Left ventricle myocardium inferior (tissue), 1 donor: Measurements from ENCODE around the gene HIBADH. TPM values are rescaled to one million over a fixed set of nuclear protein-coding genes. Genes with fewer than 3 reads are reported as not detected.

Experiments
- DNase-seq: peaks from one replicate; pipeline ENCODE4 v3.0.0-alpha.2; 2020
- H3K27ac ChIP-seq: fragments of 200-600 bp; replicated peaks from 2 replicates; pipeline ENCODE4 v1.8.0; 2021
- H3K27me3 ChIP-seq: fragments of 200-600 bp; 2 replicates; pipeline ENCODE4 v1.8.0; 2021; ENCODE audit warnings: low read depth
- H3K36me3 ChIP-seq: fragments of 200-600 bp; 2 replicates; pipeline ENCODE4 v1.8.0; 2021
- H3K4me1 ChIP-seq: fragments of 200-600 bp; 2 replicates; pipeline ENCODE4 v1.8.0; 2021
- H3K4me3 ChIP-seq: fragments of 200-600 bp; 2 replicates; pipeline ENCODE4 v1.8.0; 2021; ENCODE audit warnings: mild to moderate bottlenecking, moderate library complexity
- H3K9me3 ChIP-seq: fragments of 200-600 bp; replicated peaks from 2 replicates; pipeline ENCODE4 v1.8.0; 2021
- CTCF ChIP-seq: fragments of 200-600 bp; IDR thresholded peaks from 2 replicates; pipeline ENCODE4 v1.8.0; 2021; ENCODE audit warnings: antibody characterized with exemption, mild to moderate bottlenecking, borderline replicate concordance
- intact Hi-C: fragments of 100-400 bp; cut with micrococcal nuclease; formaldehyde crosslinking; loops from one replicate; pipeline ENCODE4 v1.11.0; 2022
- total RNA-seq: library from RNA; stranded (reverse); fragmentation: NEBNext Ultra II Directional; extraction: Animal tissue kit (Norgen Biotek cat#: 25700); gene quantifications from one replicate; pipeline ENCODE4 v1.2.1, GENCODE V29; 2021
- donor health status: DM: no; HTN: yes; CAD: no; lungs with severe emphysema.

Gene HIBADH
- total RNA-seq, 1 donor from 2014 or later: 90.8 TPM

- Histone ChIP-seq H3K27me3 (no peaks in the 10 kb centered on the region), H3K36me3 (peaks cover 26% of the 10 kb centered on the region), H3K27ac (no peak overlapping the region), H3K4me1 (no peaks in the 10 kb centered on the region), H3K9me3 (peaks cover 17% of the 10 kb centered on the region), H3K4me3 (no peak overlapping the region)
- no peak for TF ChIP-seq CTCF
- no peak for DNase-seq
- intact Hi-C loops: no loop called here
Measured at GRCh38 chr7:27627146-27627545, 35.5 kb downstream of the HIBADH start.

- Histone ChIP-seq H3K36me3 (peaks cover 46% of the 10 kb centered on the region), H3K27ac (no peak overlapping the region), H3K4me1 (no peaks in the 10 kb centered on the region), H3K4me3 (no peak overlapping the region), H3K27me3 (no peaks in the 10 kb centered on the region), H3K9me3 (peaks cover 53% of the 10 kb centered on the region)
- no peak for DNase-seq
- no peak for TF ChIP-seq CTCF
- intact Hi-C loops: no loop called here
Measured at GRCh38 chr7:27619492-27619891, 43.2 kb downstream of the HIBADH start.

GRCh38 chr7:27617651-27618381, 44.9 kb downstream of the HIBADH start:
- Histone ChIP-seq H3K36me3 (peaks cover 46% of the 10 kb centered on the region), H3K4me3 (no peak overlapping the region), H3K27ac (no peak overlapping the region), H3K4me1 (no peaks in the 10 kb centered on the region), H3K9me3 (peaks cover 43% of the 10 kb centered on the region), H3K27me3 (no peaks in the 10 kb centered on the region)
- no peak for TF ChIP-seq CTCF
- no peak for DNase-seq
- intact Hi-C loops: no loop called here

DNA sequence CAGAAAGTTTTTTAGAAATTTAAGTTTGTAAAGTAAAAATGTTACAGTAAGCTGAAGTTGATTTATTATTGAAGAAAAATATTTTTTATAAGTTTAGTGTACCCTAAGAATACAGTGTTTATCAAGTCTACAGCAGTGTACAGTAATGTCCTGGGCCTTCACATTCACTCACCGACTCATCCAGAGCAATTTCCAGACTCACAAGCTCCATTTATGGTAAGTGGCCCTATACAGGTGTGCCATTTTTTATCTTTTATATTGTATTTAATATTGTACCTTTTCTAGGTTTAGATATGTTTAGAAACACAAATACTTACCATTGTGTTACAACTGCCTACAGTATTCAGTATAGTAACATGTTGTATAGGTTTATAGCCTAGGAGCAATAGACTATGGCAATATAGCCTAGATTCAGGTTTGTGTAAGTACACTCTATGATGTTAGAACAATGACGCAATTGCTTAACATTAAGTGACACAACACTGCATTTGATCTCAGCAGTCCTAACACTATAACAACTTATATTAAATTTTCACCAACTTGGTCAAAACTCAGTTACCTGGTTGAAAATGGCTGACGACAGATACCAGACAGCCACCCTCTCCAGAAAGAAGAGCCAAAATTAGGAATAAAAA, 45.7 kb downstream of the HIBADH start:
- Histone ChIP-seq H3K4me3 (no peak overlapping the region), H3K9me3 (peaks cover 35% of the 10 kb centered on the region), H3K36me3 (peaks cover 43% of the 10 kb centered on the region), H3K27me3 (no peaks in the 10 kb centered on the region), H3K27ac (no peak overlapping the region), H3K4me1 (no peaks in the 10 kb centered on the region)
- intact Hi-C loops: no loop called here
- no peak for TF ChIP-seq CTCF
- DNase-seq: no peak

DNA sequence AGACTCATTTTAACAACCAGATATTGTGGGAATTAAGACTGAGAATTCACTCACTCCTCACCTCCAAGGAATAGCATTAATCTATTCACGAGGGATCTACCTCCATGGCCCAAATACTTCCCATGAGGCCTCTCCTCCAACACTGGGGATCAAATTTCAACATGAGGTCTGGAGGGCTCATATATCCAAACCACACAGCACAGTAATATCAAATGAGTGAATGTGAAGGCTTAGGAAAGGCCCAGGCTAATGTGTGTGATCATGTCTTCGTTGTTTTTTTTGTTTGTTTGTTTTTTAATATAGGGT, 46.5 kb downstream of the HIBADH start:
- Histone ChIP-seq H3K4me1 (no peaks in the 10 kb centered on the region), H3K27ac (no peak overlapping the region), H3K36me3 (peaks cover 34% of the 10 kb centered on the region), H3K9me3 (peaks cover 26% of the 10 kb centered on the region), H3K4me3 (no peak overlapping the region), H3K27me3 (no peaks in the 10 kb centered on the region)
- no peak for DNase-seq
- intact Hi-C loops: no loop called here
- no peak for TF ChIP-seq CTCF
